Keratinocyte (primary cell): ENCODE results near the gene C5orf22. TPM values are rescaled to one million over a fixed set of nuclear protein-coding genes. Genes with fewer than 3 reads are reported as not detected.

Source experiments
- DNase-seq: peaks from one replicate; pipeline ENCODE4 v3.0.0-alpha.2; 2011; ENCODE audit warnings: low read depth, missing footprints, low spot score
- FAIRE-seq: peaks from 2 replicates; lab custom pipeline; 2011; peaks lifted over from hg19 to GRCh38; lab: Jason Lieb, UNC
- H2AFZ ChIP-seq: 2 replicates; pipeline ENCODE4 v1.6.0; 2012; ENCODE audit warnings: low read length, control low read depth, inconsistent platforms; ENCODE audit not compliant: control insufficient read depth
- H3K27ac ChIP-seq: 2 replicates; pipeline ENCODE4 v1.5.1; 2011; ENCODE audit warnings: low read length; ENCODE audit not compliant: control insufficient read depth, insufficient read depth
- H3K27me3 ChIP-seq: 3 replicates; pipeline ENCODE4 v1.6.0; 2011; ENCODE audit warnings: low read length; ENCODE audit not compliant: control insufficient read depth, insufficient read depth; ENCODE audit errors: extremely low read depth
- H3K36me3 ChIP-seq, 2 experiments: 2 replicates in 1 of 2; 3 replicates in 1 of 2; pipeline ENCODE4 v1.5.1; 2011; ENCODE audit warnings: low read length in 2 of 2, mild to moderate bottlenecking in 1 of 2; ENCODE audit not compliant: control insufficient read depth in 2 of 2, insufficient read depth in 2 of 2; ENCODE audit errors: extremely low read depth in 1 of 2
- H3K4me1 ChIP-seq: 3 replicates; pipeline ENCODE4 v1.5.1; 2011; ENCODE audit warnings: low read length; ENCODE audit not compliant: control insufficient read depth, insufficient read depth; ENCODE audit errors: extremely low read depth
- H3K4me2 ChIP-seq: 3 replicates; pipeline ENCODE4 v1.6.0; 2011; ENCODE audit warnings: low read depth, low read length; ENCODE audit not compliant: control insufficient read depth, insufficient read depth; ENCODE audit errors: extremely low read depth
- H3K4me3 ChIP-seq, 3 experiments: fragments of 200-600 bp in 1 of 3; sonication (generic) in 1 of 3; 2 replicates in 2 of 3; 3 replicates in 1 of 3; pipeline ENCODE4 v1.5.1; 2011 to 2016; ENCODE audit warnings: low read length in 3 of 3, mild to moderate bottlenecking in 3 of 3, control low read depth in 2 of 3, inconsistent platforms in 1 of 3, low read depth in 1 of 3, mixed read lengths in 1 of 3, mixed run types in 1 of 3, moderate library complexity in 1 of 3; ENCODE audit not compliant: control insufficient read depth in 2 of 3, insufficient read depth in 2 of 3; ENCODE audit errors: extremely low read depth in 1 of 3
- H3K79me2 ChIP-seq: 2 replicates; pipeline ENCODE4 v1.6.0; 2012; ENCODE audit warnings: low read length; ENCODE audit not compliant: control insufficient read depth, insufficient read depth
- H3K9ac ChIP-seq: 3 replicates; pipeline ENCODE4 v1.6.0; 2011; ENCODE audit warnings: low read length; ENCODE audit not compliant: control insufficient read depth, insufficient read depth; ENCODE audit errors: extremely low read depth
- H3K9me1 ChIP-seq: 3 replicates; pipeline ENCODE4 v1.6.0; 2011; ENCODE audit warnings: low read length; ENCODE audit not compliant: control insufficient read depth, insufficient read depth; ENCODE audit errors: extremely low read depth
- H3K9me3 ChIP-seq: 2 replicates; pipeline ENCODE4 v1.5.1; 2012; ENCODE audit warnings: low read depth, low read length; ENCODE audit not compliant: control insufficient read depth
- H4K20me1 ChIP-seq: 3 replicates; pipeline ENCODE4 v1.6.0; 2011; ENCODE audit warnings: low read length; ENCODE audit not compliant: control insufficient read depth, insufficient read depth; ENCODE audit errors: extremely low read depth
- CTCF ChIP-seq, 3 experiments: IDR thresholded peaks in 1 of 3; conservative IDR thresholded peaks in 1 of 3; optimal IDR thresholded peaks in 1 of 3; 2 replicates in 2 of 3; 3 replicates in 1 of 3; pipeline versions ENCODE3 to v1.5.1; 2011; ENCODE audit warnings: low read length in 3 of 3, mild to moderate bottlenecking in 3 of 3, moderate library complexity in 2 of 3, control low read depth in 1 of 3, inconsistent platforms in 1 of 3; ENCODE audit not compliant: insufficient read depth in 2 of 3; ENCODE audit errors: extremely low read depth in 1 of 3
- EZH2 ChIP-seq: IDR thresholded peaks from one replicate; pipeline ENCODE4 v1.6.1; 2012; ENCODE audit warnings: inconsistent platforms, mild to moderate bottlenecking, low read length, moderate library complexity
- dilution Hi-C: fragments of 300-500 bp; cut with MboI; formaldehyde crosslinking; loops from one replicate; pipeline ENCODE4 v1.7.0; 2020; ENCODE audit warnings: low sequenced_read_pairs; ENCODE audit not compliant: extremely low pct_ligation_motif_present
- polyA plus RNA-seq, 5 experiments: library from polyadenylated mRNA; depleted of rRNA in 3 of 5; stranded (reverse) in 3 of 5; stranded (forward) in 1 of 5; unstranded in 1 of 5; fragments of >200 nt; gene quantifications; 1 replicate in 1 of 5; 2 replicates in 3 of 5; 3 replicates in 1 of 5; pipeline versions ENCODE4 v1.2.1 to v1.2.3, GENCODE V29; 2011 to 2012; ENCODE audit warnings: missing spikeins in 2 of 5, low read depth in 1 of 5, low replicate concordance in 1 of 5
- small RNA-seq, 3 experiments: library from RNA; depleted of rRNA; stranded (forward); fragments of <200 nt; gene quantifications; one replicate each; pipeline ENCODE3, GENCODE V24; 2012; ENCODE audit warnings: low read depth in 3 of 3, low replicate concordance in 1 of 3; ENCODE audit not compliant: insufficient read length in 3 of 3

The C5orf22 gene
- polyA plus RNA-seq, 1 donor (not counting 4 experiments of a cell fraction or from before 2014, with no cell fraction given), result 27.6 TPM

- H3K4me2 ChIP-seq, result no peak overlapping the region
- dilution Hi-C loops, result no loop called here
- no peak for FAIRE-seq
These were observed 72.1 kb downstream of the C5orf22 start for GRCh38 chr5:31604240-31604639.

GRCh38 chr5:31604644-31605043, 72.5 kb downstream of the C5orf22 start:
- no peaks in the 10 kb centered on the region for H3K36me3 ChIP-seq
- no peaks in the 10 kb centered on the region for H3K79me2 ChIP-seq
- no peaks in the 10 kb centered on the region for H3K9me1 ChIP-seq
- no peak overlapping the region for H3K4me2 ChIP-seq
- H3K27me3 ChIP-seq, result no peaks in the 10 kb centered on the region
- H3K9ac ChIP-seq, result no peak overlapping the region
- no peaks in the 10 kb centered on the region for H3K9me3 ChIP-seq
- H3K4me1 ChIP-seq, result no peaks in the 10 kb centered on the region
- TF ChIP-seq EZH2, result no peak
- TF ChIP-seq CTCF (optimal IDR thresholded peaks at IDR 0.05 in 1 of 3, IDR thresholded peaks at IDR 0.05 in 1 of 3, conservative IDR thresholded peaks at IDR 0.05 in 1 of 3; ENCODE audit: extremely low read depth in 1 of 3, insufficient read depth in 2 of 3, low read length in 3 of 3), result no peak
- H4K20me1 ChIP-seq, result no peaks in the 10 kb centered on the region
- no peak overlapping the region for H2AFZ ChIP-seq
- no peak overlapping the region for H3K27ac ChIP-seq
- dilution Hi-C loops, result no loop called here
- no peak for FAIRE-seq
- DNase-seq, result no peak
- H3K4me3 ChIP-seq, result no peak overlapping the region

More at GRCh38 chr5:31604240-31604639, 72.1 kb downstream of the C5orf22 start:
- Histone ChIP-seq H3K27ac (no peak overlapping the region), H3K4me1 (no peaks in the 10 kb centered on the region), H3K9ac (no peak overlapping the region), H3K36me3 (no peaks in the 10 kb centered on the region), H3K27me3 (no peaks in the 10 kb centered on the region), H3K9me3 (no peaks in the 10 kb centered on the region), H3K4me3 (no peak overlapping the region), H2AFZ (no peak overlapping the region), H3K9me1 (no peaks in the 10 kb centered on the region), H4K20me1 (no peaks in the 10 kb centered on the region), H3K79me2 (no peaks in the 10 kb centered on the region)
- TF ChIP-seq EZH2, result no peak
- no peak for TF ChIP-seq CTCF (optimal IDR thresholded peaks at IDR 0.05 in 1 of 3, IDR thresholded peaks at IDR 0.05 in 1 of 3, conservative IDR thresholded peaks at IDR 0.05 in 1 of 3; ENCODE audit: extremely low read depth in 1 of 3, insufficient read depth in 2 of 3, low read length in 3 of 3)
- DNase-seq, result no peak

Small RNA genes lying within 50 kb of the gene (small RNA-seq; reads per million reads assigned to genes)
- gene RF00019 (0 reads per million in 3 experiments), gene RNU6-363P (0 reads per million in 3 experiments)

Other genes with a start within 250 kb of the C5orf22 start
- 22.2 to 39.9 TPM (median 35.2 TPM) in 3 replicates for gene DROSHA, start 208 bp upstream of the C5orf22 start, polyA plus RNA-seq
- 3.1 to 8.4 TPM (median 7.3 TPM) in 3 replicates for gene PDZD2, start 106.8 kb downstream of the C5orf22 start, polyA plus RNA-seq